HG03439 (cell line): ENCODE data around the gene EPB41L5.
"Not testable (repeated sequence)": the region's sequence is repeated elsewhere in the genome, so short reads cannot be mapped to it uniquely, and the experiment has no call there.

Source experiments
- ATAC-seq: cut with Tn5 transposase; IDR thresholded peaks from one replicate; pipeline ENCODE4 v1.9.1; 2021; ENCODE audit warnings: mild to moderate bottlenecking, moderate library complexity; ENCODE audit not compliant: unreplicated experiment

EPB41L5 gene

GRCh38 chr2:120012771-120013596 lies at the start of gene EPB41L5:
Gene EPB41L5 (plus strand): TSS chr2:120013077. CDS start chr2:120019085, 6,008 bp downstream.
- peak; percentile 94 for ATAC-seq

- no peak for ATAC-seq
Measured at GRCh38 chr2:119981896-119982295, 31.0 kb upstream of the EPB41L5 start.

- no peak for ATAC-seq
Measured at GRCh38 chr2:119982506-119982905, 30.4 kb upstream of the EPB41L5 start.

- no peak for ATAC-seq
Measured at GRCh38 chr2:119983108-119983507, 29.8 kb upstream of the EPB41L5 start.

- ATAC-seq: no peak
Measured at GRCh38 chr2:119996148-119996547, 16.7 kb upstream of the EPB41L5 start.

GRCh38 chr2:119996896-119997891 lies 15.7 kb upstream of the EPB41L5 start:
- ATAC-seq: not testable (repeated sequence)

GRCh38 chr2:120001471-120001870 lies 11.4 kb upstream of the EPB41L5 start:
- no peak for ATAC-seq

- ATAC-seq: no peak
Measured at GRCh38 chr2:120004254-120004653, 8.6 kb upstream of the EPB41L5 start.

GRCh38 chr2:120005834-120006521 lies 6.9 kb upstream of the EPB41L5 start:
- ATAC-seq: peak; percentile 39

GRCh38 chr2:120007851-120008250 lies 5.0 kb upstream of the EPB41L5 start:
- ATAC-seq: no peak

- ATAC-seq: no peak
Measured at GRCh38 chr2:120012363-120012762, 514 bp upstream of the EPB41L5 start.

- no peak for ATAC-seq
Measured at GRCh38 chr2:120013597-120014223, 833 bp downstream of the EPB41L5 start.

GRCh38 chr2:120014226-120014980 lies 1.5 kb downstream of the EPB41L5 start:
- ATAC-seq: no peak

- ATAC-seq: no peak
Measured at GRCh38 chr2:120016800-120017199, 3.9 kb downstream of the EPB41L5 start.

- ATAC-seq: no peak
Measured at GRCh38 chr2:120017201-120017600, 4.3 kb downstream of the EPB41L5 start.

- ATAC-seq: no peak
Measured at GRCh38 chr2:120018549-120018948, 5.7 kb downstream of the EPB41L5 start.

- ATAC-seq: no peak
Measured at GRCh38 chr2:120020554-120020953, 7.7 kb downstream of the EPB41L5 start.

GRCh38 chr2:120022505-120022904 lies 9.6 kb downstream of the EPB41L5 start:
- not testable (repeated sequence) for ATAC-seq

- ATAC-seq: no peak
Measured at GRCh38 chr2:120026890-120027289, 14.0 kb downstream of the EPB41L5 start.

- no peak for ATAC-seq
Measured at GRCh38 chr2:120028795-120029194, 15.9 kb downstream of the EPB41L5 start.
